Measurements from ENCODE around the gene DCBLD2.

The DCBLD2 gene

GRCh38 chr3:98788651-98789050 is 112.8 kb downstream of the DCBLD2 start:
- DNase-seq = no peak

- DNase-seq = no peak
Observed at GRCh38 chr3:98787181-98787580, 114.3 kb downstream of the DCBLD2 start.

- no peak for DNase-seq
Observed at GRCh38 chr3:98786364-98787006, 115.0 kb downstream of the DCBLD2 start.

- peak; percentile 69 for DNase-seq
Observed at GRCh38 chr3:98784666-98785600, 116.6 kb downstream of the DCBLD2 start.

- no peak for DNase-seq
Observed at GRCh38 chr3:98784042-98784441, 117.5 kb downstream of the DCBLD2 start.

- no peak for DNase-seq
Observed at GRCh38 chr3:98782824-98783500, 118.5 kb downstream of the DCBLD2 start.

GRCh38 chr3:98780343-98780742 is 121.2 kb downstream of the DCBLD2 start:
- no peak for DNase-seq

GRCh38 chr3:98779541-98780335 is 121.8 kb downstream of the DCBLD2 start:
- no peak for DNase-seq

GRCh38 chr3:98778852-98779413 is 122.6 kb downstream of the DCBLD2 start:
- DNase-seq = no peak

GRCh38 chr3:98778383-98778782 is 123.1 kb downstream of the DCBLD2 start:
- no peak for DNase-seq

- DNase-seq = no peak
Observed at GRCh38 chr3:98777801-98778220, 123.7 kb downstream of the DCBLD2 start.

- no peak for DNase-seq
Observed at GRCh38 chr3:98777286-98777685, 124.2 kb downstream of the DCBLD2 start.

- no peak for DNase-seq
Observed at GRCh38 chr3:98776140-98776493, 125.4 kb downstream of the DCBLD2 start.

GRCh38 chr3:98775459-98776139 is 125.9 kb downstream of the DCBLD2 start:
- DNase-seq = no peak

- DNase-seq = no peak
Observed at GRCh38 chr3:98772022-98772421, 129.5 kb downstream of the DCBLD2 start.

GRCh38 chr3:98770261-98771039 is 131.0 kb downstream of the DCBLD2 start:
- no peak for DNase-seq

GRCh38 chr3:98769448-98769847 is 132.0 kb downstream of the DCBLD2 start:
- DNase-seq = no peak

GRCh38 chr3:98768961-98769360 is 132.5 kb downstream of the DCBLD2 start:
- no peak for DNase-seq

- DNase-seq = no peak
Observed at GRCh38 chr3:98766924-98767323, 134.6 kb downstream of the DCBLD2 start.

- DNase-seq = no peak
Observed at GRCh38 chr3:98765721-98766120, 135.8 kb downstream of the DCBLD2 start.

- DNase-seq = no peak
Observed at GRCh38 chr3:98764472-98764884, 137.0 kb downstream of the DCBLD2 start.
